ENCODE data around the gene LRRC9. TPM values are rescaled to one million over a fixed set of nuclear protein-coding genes. Genes with fewer than 3 reads are reported as not detected.

The LRRC9 gene
- total and polyA plus RNA-seq, 2 of the 13 experiments (the other 11 are each of a cell fraction or from before 2014, with no cell fraction given), result 0.08 to 0.18 TPM

DNA sequence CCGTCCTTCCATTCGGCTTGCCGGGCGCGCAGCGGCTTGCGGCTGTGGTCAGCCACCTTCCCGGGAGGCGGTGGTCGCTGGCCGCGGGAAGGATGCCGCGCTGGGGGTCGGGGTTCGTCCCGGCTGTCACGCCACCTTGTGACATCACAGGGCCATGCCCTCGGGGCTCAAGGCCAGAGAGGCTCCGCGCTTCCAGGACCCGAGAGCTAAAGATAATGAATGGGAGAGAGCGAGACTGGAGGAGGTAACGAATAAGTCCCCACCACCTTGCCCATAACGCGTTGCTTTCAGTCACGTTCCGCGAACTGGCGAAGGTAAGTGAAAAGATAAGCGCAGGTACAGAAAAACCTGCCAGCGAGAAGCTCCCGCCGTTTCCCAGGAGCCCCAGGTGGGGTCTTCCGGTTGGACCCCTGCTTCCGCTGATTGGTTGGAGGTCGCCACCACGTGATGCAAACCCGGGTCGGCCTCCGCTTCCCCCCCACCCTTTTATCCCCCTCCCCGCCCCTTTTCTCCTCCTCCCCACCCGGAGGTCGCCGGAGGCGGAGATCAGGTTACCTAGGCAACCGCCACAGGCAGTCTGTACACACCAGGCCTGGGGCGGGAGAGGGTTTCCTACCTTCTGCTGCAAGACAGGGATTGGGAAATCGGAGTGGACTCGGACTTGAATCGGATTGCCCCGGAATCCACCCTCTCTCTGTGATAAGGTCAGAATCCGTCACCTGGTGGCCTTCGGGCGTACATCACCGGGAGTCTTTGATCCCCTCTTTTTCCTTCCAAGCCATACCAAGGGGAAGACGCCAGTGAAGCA is at the start of gene LRRC9 (continued):
- TF ChIP-seq ZC3H4 (CRISPR knock-in tag; IDR thresholded peaks at IDR 0.05; ENCODE audit: borderline replicate concordance) (no peak), HNRNPH1 (optimal IDR thresholded peaks at IDR 0.05; ENCODE audit: low read depth, low read length) (no peak), CENPX (CRISPR knock-in tag; IDR thresholded peaks at IDR 0.05) (no peak), ZSCAN9 (CRISPR knock-in tag; IDR thresholded peaks at IDR 0.05; ENCODE audit: borderline replicate concordance) (no peak), ZNF282 (IDR thresholded peaks at IDR 0.05; ENCODE audit: partially characterized antibody) (no peak), ZNF850 (CRISPR knock-in tag; conservative IDR thresholded peaks at IDR 0.05) (peak; percentile 41; the same call in 1 of the 2 replicates), ZNF672 (CRISPR knock-in tag; IDR thresholded peaks at IDR 0.05) (no peak), ZBTB42 (CRISPR knock-in tag; IDR thresholded peaks at IDR 0.05) (0 out of 2 replicates have a peak, but pooled peaks have one; percentile 28)
- TF ChIP-seq, protein P1, sequence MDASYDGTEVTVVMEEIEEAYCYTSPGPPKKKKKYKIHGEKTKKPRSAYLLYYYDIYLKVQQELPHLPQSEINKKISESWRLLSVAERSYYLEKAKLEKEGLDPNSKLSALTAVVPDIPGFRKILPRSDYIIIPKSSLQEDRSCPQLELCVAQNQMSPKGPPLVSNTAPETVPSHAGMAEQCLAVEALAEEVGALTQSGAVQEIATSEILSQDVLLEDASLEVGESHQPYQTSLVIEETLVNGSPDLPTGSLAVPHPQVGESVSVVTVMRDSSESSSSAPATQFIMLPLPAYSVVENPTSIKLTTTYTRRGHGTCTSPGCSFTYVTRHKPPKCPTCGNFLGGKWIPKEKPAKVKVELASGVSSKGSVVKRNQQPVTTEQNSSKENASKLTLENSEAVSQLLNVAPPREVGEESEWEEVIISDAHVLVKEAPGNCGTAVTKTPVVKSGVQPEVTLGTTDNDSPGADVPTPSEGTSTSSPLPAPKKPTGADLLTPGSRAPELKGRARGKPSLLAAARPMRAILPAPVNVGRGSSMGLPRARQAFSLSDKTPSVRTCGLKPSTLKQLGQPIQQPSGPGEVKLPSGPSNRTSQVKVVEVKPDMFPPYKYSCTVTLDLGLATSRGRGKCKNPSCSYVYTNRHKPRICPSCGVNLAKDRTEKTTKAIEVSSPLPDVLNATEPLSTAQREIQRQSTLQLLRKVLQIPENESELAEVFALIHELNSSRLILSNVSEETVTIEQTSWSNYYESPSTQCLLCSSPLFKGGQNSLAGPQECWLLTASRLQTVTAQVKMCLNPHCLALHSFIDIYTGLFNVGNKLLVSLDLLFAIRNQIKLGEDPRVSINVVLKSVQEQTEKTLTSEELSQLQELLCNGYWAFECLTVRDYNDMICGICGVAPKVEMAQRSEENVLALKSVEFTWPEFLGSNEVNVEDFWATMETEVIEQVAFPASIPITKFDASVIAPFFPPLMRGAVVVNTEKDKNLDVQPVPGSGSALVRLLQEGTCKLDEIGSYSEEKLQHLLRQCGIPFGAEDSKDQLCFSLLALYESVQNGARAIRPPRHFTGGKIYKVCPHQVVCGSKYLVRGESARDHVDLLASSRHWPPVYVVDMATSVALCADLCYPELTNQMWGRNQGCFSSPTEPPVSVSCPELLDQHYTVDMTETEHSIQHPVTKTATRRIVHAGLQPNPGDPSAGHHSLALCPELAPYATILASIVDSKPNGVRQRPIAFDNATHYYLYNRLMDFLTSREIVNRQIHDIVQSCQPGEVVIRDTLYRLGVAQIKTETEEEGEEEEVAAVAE (CRISPR knock-in tag; IDR thresholded peaks at IDR 0.05; ENCODE audit: borderline replicate concordance), result no peak
- TF ChIP-seq, protein P2, sequence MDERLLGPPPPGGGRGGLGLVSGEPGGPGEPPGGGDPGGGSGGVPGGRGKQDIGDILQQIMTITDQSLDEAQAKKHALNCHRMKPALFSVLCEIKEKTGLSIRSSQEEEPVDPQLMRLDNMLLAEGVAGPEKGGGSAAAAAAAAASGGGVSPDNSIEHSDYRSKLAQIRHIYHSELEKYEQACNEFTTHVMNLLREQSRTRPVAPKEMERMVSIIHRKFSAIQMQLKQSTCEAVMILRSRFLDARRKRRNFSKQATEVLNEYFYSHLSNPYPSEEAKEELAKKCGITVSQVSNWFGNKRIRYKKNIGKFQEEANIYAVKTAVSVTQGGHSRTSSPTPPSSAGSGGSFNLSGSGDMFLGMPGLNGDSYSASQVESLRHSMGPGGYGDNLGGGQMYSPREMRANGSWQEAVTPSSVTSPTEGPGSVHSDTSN (CRISPR knock-in tag; IDR thresholded peaks at IDR 0.05), result no peak
- TF ChIP-seq, protein P3, sequence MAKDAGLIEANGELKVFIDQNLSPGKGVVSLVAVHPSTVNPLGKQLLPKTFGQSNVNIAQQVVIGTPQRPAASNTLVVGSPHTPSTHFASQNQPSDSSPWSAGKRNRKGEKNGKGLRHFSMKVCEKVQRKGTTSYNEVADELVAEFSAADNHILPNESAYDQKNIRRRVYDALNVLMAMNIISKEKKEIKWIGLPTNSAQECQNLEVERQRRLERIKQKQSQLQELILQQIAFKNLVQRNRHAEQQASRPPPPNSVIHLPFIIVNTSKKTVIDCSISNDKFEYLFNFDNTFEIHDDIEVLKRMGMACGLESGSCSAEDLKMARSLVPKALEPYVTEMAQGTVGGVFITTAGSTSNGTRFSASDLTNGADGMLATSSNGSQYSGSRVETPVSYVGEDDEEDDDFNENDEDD (CRISPR knock-in tag; IDR thresholded peaks at IDR 0.05; ENCODE audit: borderline replicate concordance), result peak; percentile 76; the same call in 1 of the 2 replicates
- TF ChIP-seq, protein P4, sequence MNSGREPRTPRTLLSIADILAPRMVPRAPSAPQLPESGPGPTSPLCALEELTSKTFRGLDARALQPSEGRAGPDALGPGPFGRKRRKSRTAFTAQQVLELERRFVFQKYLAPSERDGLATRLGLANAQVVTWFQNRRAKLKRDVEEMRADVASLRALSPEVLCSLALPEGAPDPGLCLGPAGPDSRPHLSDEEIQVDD (CRISPR knock-in tag; IDR thresholded peaks at IDR 0.05; ENCODE audit: borderline replicate concordance), result no peak
- TF ChIP-seq, protein P5, sequence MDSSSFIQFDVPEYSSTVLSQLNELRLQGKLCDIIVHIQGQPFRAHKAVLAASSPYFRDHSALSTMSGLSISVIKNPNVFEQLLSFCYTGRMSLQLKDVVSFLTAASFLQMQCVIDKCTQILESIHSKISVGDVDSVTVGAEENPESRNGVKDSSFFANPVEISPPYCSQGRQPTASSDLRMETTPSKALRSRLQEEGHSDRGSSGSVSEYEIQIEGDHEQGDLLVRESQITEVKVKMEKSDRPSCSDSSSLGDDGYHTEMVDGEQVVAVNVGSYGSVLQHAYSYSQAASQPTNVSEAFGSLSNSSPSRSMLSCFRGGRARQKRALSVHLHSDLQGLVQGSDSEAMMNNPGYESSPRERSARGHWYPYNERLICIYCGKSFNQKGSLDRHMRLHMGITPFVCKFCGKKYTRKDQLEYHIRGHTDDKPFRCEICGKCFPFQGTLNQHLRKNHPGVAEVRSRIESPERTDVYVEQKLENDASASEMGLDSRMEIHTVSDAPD (CRISPR knock-in tag; IDR thresholded peaks at IDR 0.05), result no peak

All from HepG2 (cell line).